WTC11 (cell line): ENCODE measurements around the gene PDZRN3. TPM values are rescaled to one million over a fixed set of nuclear protein-coding genes. Genes with fewer than 3 reads are reported as not detected.

Source experiments
- ATAC-seq: fragments of 200-7000 bp; cut with Tn5 transposase; 2 replicates; pipeline ENCODE4 v1.10.0; 2021; ENCODE audit warnings: mild to moderate bottlenecking, moderate library complexity
- CTCF ChIA-PET: fragments of 300-600 bp; sonication (Branson Sonifier 250); formaldehyde crosslinking; loops from one replicate; lab custom pipeline; 2021; ENCODE audit warnings: antibody characterized with exemption; lab: Charles Lee
- POLR2A ChIA-PET: fragments of 350-600 bp; sonication (Branson Sonifier 250); formaldehyde crosslinking; loops from one replicate; lab custom pipeline; 2021; ENCODE audit warnings: antibody characterized with exemption; lab: Charles Lee
- DNase-seq: peaks from one replicate; pipeline ENCODE4 v3.0.0; 2021; ENCODE audit warnings: low spot score
- H3K27ac Mint-ChIP-seq: 2 replicates; pipeline ENCODE4 v1.8.0; 2021; ENCODE audit warnings: mixed read lengths
- H3K27me3 Mint-ChIP-seq: 2 replicates; pipeline ENCODE4 v1.8.0; 2021; ENCODE audit warnings: low read depth, mild to moderate bottlenecking, moderate library complexity, mixed read lengths
- H3K36me3 Mint-ChIP-seq: 2 replicates; pipeline ENCODE4 v1.8.0; 2021; ENCODE audit warnings: mixed read lengths
- H3K4me1 Mint-ChIP-seq: 2 replicates; pipeline ENCODE4 v1.8.0; 2022; ENCODE audit warnings: mixed read lengths
- H3K4me3 Mint-ChIP-seq: 2 replicates; pipeline ENCODE4 v1.8.0; 2021; ENCODE audit warnings: mild to moderate bottlenecking, moderate library complexity, mixed read lengths
- H3K9me3 Mint-ChIP-seq: 2 replicates; pipeline ENCODE4 v1.8.0; 2021; ENCODE audit warnings: mixed read lengths
- CREB1 ChIP-seq: sonication (generic); formaldehyde crosslinking; IDR thresholded peaks from 2 replicates; pipeline ENCODE4 v1.8.0; 2023; ENCODE audit warnings: mild to moderate bottlenecking, missing genetic modification reagents
- CREM ChIP-seq: sonication (generic); formaldehyde crosslinking; IDR thresholded peaks from 2 replicates; pipeline ENCODE4 v1.8.1; 2022; ENCODE audit warnings: mild to moderate bottlenecking, missing genetic modification reagents, moderate library complexity
- E2F4 ChIP-seq: sonication (generic); formaldehyde crosslinking; IDR thresholded peaks from 2 replicates; pipeline ENCODE4 v1.8.1; 2022; ENCODE audit warnings: low read depth, mild to moderate bottlenecking, moderate library complexity, missing genetic modification reagents, borderline replicate concordance
- FOXP1 ChIP-seq: sonication (generic); formaldehyde crosslinking; IDR thresholded peaks from 2 replicates; pipeline ENCODE4 v1.8.0; 2022; ENCODE audit warnings: missing genetic modification reagents, mild to moderate bottlenecking, moderate library complexity, borderline replicate concordance
- JAZF1 ChIP-seq: fragments of 250-450 bp; sonication (Bioruptor Pico); IDR thresholded peaks from 2 replicates; pipeline ENCODE4 v1.9.0; 2021; ENCODE audit warnings: moderate library complexity, mild to moderate bottlenecking, inconsistent platforms
- MXD4 ChIP-seq: fragments of 250-450 bp; sonication (Bioruptor Pico); IDR thresholded peaks from 2 replicates; pipeline ENCODE4 v1.8.0; 2021; ENCODE audit warnings: mild to moderate bottlenecking, moderate library complexity, borderline replicate concordance
- RORB ChIP-seq: fragments of 250-450 bp; sonication (Bioruptor Pico); IDR thresholded peaks from 2 replicates; pipeline ENCODE4 v1.9.0; 2021; ENCODE audit warnings: mild to moderate bottlenecking
- SOX15 ChIP-seq: fragments of 250-450 bp; sonication (Bioruptor Pico); IDR thresholded peaks from 2 replicates; pipeline ENCODE4 v1.9.0; 2021; ENCODE audit warnings: mild to moderate bottlenecking
- TEAD1 ChIP-seq: sonication (generic); formaldehyde crosslinking; IDR thresholded peaks from 2 replicates; pipeline ENCODE4 v1.8.0; 2022; ENCODE audit warnings: mild to moderate bottlenecking, missing genetic modification reagents
- TEAD4 ChIP-seq: sonication (generic); formaldehyde crosslinking; IDR thresholded peaks from 2 replicates; pipeline ENCODE4 v1.8.0; 2022; ENCODE audit warnings: mild to moderate bottlenecking, missing genetic modification reagents
- ZNF121 ChIP-seq: sonication (generic); formaldehyde crosslinking; IDR thresholded peaks from 2 replicates; pipeline ENCODE4 v1.8.0; 2023; ENCODE audit warnings: missing genetic modification reagents
- ZNF138 ChIP-seq: sonication (generic); formaldehyde crosslinking; conservative IDR thresholded peaks from 2 replicates; pipeline ENCODE4 v1.8.1; 2022; ENCODE audit warnings: mild to moderate bottlenecking, moderate library complexity, missing genetic modification reagents
- ZNF232 ChIP-seq: sonication (generic); formaldehyde crosslinking; IDR thresholded peaks from 2 replicates; pipeline ENCODE4 v1.8.0; 2022; ENCODE audit warnings: mild to moderate bottlenecking, missing genetic modification reagents
- ZNF281 ChIP-seq: sonication (generic); formaldehyde crosslinking; IDR thresholded peaks from 2 replicates; pipeline ENCODE4 v1.8.0; 2023; ENCODE audit warnings: mild to moderate bottlenecking, missing genetic modification reagents
- ZNF425 ChIP-seq: fragments of 250-450 bp; sonication (Bioruptor Pico); conservative IDR thresholded peaks from 2 replicates; pipeline ENCODE4 v1.9.0; 2021; ENCODE audit warnings: mild to moderate bottlenecking
- total RNA-seq: library from RNA; stranded (reverse); gene quantifications from 3 replicates; pipeline ENCODE4 v1.2.3, GENCODE V29; 2021
- TF ChIP-seq, protein P1 (sequence below): sonication (generic); formaldehyde crosslinking; IDR thresholded peaks from 2 replicates; pipeline ENCODE4 v1.8.1; 2023; ENCODE audit warnings: mild to moderate bottlenecking, missing genetic modification reagents, moderate library complexity
- TF ChIP-seq, protein P2 (sequence below): fragments of 250-450 bp; sonication (Bioruptor Pico); IDR thresholded peaks from 2 replicates; pipeline ENCODE4 v2.1.2; 2022; ENCODE audit warnings: mild to moderate bottlenecking, moderate library complexity

Gene PDZRN3
- total RNA-seq, 1 experiment from 2014 or later, result 9.5 TPM

DNA sequence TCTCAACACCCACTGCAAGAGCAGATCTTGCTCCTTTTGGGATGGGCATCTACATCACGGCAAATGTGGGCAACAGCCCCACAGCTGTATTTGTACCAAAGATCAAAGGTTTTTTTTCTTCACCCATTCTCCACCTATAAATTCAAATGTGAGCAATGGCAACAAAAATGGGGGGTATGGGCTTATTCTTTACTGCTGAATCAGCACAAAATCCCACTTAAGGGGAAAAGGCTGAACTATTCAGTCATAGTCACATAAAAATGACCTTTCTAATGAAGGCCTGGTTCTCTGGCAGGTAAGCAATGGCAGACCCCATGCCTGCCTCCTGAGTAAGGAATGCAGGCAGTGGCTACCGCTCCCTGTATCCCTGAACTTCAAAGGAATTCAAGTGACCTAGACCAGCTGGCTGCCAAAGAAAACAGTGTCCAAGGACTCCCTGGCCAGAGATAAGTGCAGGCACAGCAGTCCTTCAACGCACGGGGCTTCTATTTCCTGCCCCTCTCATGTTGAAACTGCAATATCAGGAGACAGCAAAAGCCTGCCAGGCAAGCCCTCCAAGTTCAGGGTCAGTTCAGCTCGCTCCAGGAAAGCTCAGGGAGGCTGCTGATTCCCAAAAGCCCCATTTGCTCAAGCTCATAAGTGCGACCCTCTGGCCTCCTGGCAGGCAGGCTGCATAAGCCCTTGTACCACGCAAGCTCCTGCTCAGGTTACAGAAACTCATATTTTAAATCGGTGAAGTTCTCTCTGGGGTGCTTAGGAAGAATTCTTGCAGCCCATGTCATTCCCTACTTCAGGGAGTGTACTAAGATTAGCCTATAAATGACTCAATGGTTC, 134.1 kb downstream of the PDZRN3 start (continued):
- no peak for TF ChIP-seq ZNF281 (CRISPR knock-in tag)
- no peak for TF ChIP-seq FOXP1
- no peak for TF ChIP-seq ZNF232 (CRISPR knock-in tag)
- TF ChIP-seq TEAD1, result peak; percentile 82; the same call in 1 of the 2 replicates

DNA sequence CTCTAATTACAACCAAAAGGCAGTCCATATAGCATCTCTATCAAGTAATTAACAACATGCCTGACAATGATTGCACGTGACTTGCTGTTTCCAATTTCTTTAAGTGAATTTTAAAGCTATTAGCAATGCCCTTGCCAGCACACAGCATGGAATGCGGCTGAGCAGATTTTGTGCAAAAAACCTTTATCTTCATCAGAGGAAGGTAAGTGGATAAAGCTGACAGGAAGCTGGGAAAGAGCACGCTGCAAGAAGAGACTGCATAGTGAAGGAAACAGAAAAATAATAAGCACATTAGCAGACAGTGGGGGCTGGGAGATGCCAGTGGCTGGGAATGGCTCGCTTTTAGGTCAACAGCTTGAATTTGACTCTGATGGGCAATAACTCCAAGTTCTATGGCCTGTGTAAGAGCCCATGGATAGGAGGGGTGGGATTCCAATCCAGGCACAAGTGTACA, 138.8 kb downstream of the PDZRN3 start:
- Mint-ChIP-seq H3K9me3 (no peaks in the 10 kb centered on the region), H3K27ac (peak overlapping the region; percentile 94), H3K27me3 (no peaks in the 10 kb centered on the region), H3K36me3 (no peaks in the 10 kb centered on the region), H3K4me1 (peaks cover 75% of the 10 kb centered on the region), H3K4me3 (peak overlapping the region; percentile 32; the same call in 1 of the 2 replicates)
- TF ChIP-seq CREM (CRISPR knock-in tag) (no peak), JAZF1 (CRISPR knock-in tag) (no peak), ZNF425 (CRISPR knock-in tag) (no peak), TEAD4 (no peak), E2F4 (CRISPR knock-in tag) (no peak), ZNF138 (CRISPR knock-in tag) (no peak), CREB1 (CRISPR knock-in tag) (no peak), TEAD1 (no peak), MXD4 (CRISPR knock-in tag) (no peak), ZNF281 (CRISPR knock-in tag) (no peak), RORB (CRISPR knock-in tag) (no peak), SOX15 (CRISPR knock-in tag) (no peak), ZNF121 (no peak)
- TF ChIP-seq, protein P1, sequence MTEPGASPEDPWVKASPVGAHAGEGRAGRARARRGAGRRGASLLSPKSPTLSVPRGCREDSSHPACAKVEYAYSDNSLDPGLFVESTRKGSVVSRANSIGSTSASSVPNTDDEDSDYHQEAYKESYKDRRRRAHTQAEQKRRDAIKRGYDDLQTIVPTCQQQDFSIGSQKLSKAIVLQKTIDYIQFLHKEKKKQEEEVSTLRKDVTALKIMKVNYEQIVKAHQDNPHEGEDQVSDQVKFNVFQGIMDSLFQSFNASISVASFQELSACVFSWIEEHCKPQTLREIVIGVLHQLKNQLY, result no peak
- TF ChIP-seq, protein P2, sequence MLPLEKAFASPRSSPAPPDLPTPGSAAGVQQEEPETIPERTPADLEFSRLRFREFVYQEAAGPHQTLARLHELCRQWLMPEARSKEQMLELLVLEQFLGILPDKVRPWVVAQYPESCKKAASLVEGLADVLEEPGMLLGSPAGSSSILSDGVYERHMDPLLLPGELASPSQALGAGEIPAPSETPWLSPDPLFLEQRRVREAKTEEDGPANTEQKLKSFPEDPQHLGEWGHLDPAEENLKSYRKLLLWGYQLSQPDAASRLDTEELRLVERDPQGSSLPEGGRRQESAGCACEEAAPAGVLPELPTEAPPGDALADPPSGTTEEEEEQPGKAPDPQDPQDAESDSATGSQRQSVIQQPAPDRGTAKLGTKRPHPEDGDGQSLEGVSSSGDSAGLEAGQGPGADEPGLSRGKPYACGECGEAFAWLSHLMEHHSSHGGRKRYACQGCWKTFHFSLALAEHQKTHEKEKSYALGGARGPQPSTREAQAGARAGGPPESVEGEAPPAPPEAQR (CRISPR knock-in tag), result no peak
- POLR2A ChIA-PET, result no interaction called here
- DNase-seq (no peak), ATAC-seq (no peak)
- CTCF ChIA-PET, result interaction anchor here (1.5 to 2.4 kb wide), 4 partner anchors 16 to 391 kb away, joined by 3 to 11 read pairs (median 8); no protein-coding TSS in a partner anchor
